ENCODE results near the gene PCARE. TPM values are rescaled to one million over a fixed set of nuclear protein-coding genes. Genes with fewer than 3 reads are reported as not detected.

Gene PCARE
- total and polyA plus RNA-seq, 4 donors: 0.01 to 0.09 (median 0.04) TPM; not detected in 1

DNA sequence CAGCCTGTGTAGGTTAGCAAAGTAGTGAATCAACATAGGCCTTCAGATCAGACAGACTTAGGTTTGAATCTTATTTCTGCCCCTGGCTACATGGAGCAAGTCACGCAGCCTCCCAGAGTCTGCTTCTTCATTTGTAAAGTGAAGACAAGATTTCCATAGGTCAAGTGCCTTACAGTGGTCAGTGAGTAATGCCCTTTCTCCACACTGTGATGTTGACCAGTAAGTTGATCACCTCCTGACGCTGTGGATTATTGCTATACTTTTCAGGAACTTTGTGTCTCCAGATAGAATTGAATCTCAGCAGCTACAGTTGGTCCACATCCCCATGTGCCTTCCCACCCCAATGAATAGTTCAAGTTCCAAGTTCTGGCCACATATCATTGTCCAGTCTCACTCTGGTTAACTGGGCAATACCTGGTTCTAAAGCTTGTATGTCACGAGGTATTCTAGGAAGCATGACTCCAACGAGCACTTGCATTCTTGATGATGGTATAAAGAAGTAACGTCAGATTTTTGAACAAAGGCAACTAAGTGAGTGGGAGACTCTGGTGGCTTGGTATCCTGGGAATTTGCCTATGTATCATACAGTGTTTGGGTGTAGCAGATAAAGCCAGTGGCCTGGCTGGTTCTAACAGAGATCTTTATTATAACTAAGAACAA, 38.8 kb upstream of the PCARE start:
- 82 to 89% methylated on average over 5 of the region's 5 CpGs for WGBS, 2 donors
- Histone ChIP-seq H3K27me3 (ENCODE audit: control insufficient read depth in 3 of 3, insufficient read depth in 3 of 3, low read length in 2 of 3) (peaks cover 0 to 9% (median 0%) of the 10 kb centered on the region in 3 donors), H3K27ac (ENCODE audit: low read depth in 1 of 2, low read length in 1 of 2) (no peak overlapping the region), H3K36me3 (ENCODE audit: control insufficient read depth in 4 of 4, insufficient read depth in 4 of 4, low read length in 4 of 4) (no peaks in the 10 kb centered on the region), H3K9ac (ENCODE audit: insufficient read depth in 1 of 2, low read length in 2 of 2) (no peak overlapping the region), H3K9me3 (ENCODE audit: control insufficient read depth in 4 of 4, insufficient read depth in 3 of 4, low read length in 3 of 4) (no peaks in the 10 kb centered on the region), H3K4me3 (no peak overlapping the region), H3K4me1 (ENCODE audit: control insufficient read depth in 5 of 5, insufficient read depth in 5 of 5, low read length in 5 of 5) (peaks cover 0 to 13% (median 3%) of the 10 kb centered on the region in 5 donors)
- no peak for DNase-seq
- no peak for ATAC-seq (ENCODE audit: insufficient read depth, low FRiP score)
- no peak for TF ChIP-seq CTCF (IDR thresholded peaks at IDR 0.05; ENCODE audit: control extremely low read depth, extremely low read depth)

- TF ChIP-seq CTCF (IDR thresholded peaks at IDR 0.05; ENCODE audit: control extremely low read depth, extremely low read depth): no peak
- no peaks in the 10 kb centered on the region for H3K9me3 ChIP-seq (ENCODE audit: control insufficient read depth in 4 of 4, insufficient read depth in 3 of 4, low read length in 3 of 4)
- H3K4me1 ChIP-seq (ENCODE audit: control insufficient read depth in 5 of 5, insufficient read depth in 5 of 5, low read length in 5 of 5): peaks cover 0 to 13% (median 0%) of the 10 kb centered on the region in 5 donors
- DNase-seq: no peak
- no peaks in the 10 kb centered on the region for H3K36me3 ChIP-seq (ENCODE audit: control insufficient read depth in 4 of 4, insufficient read depth in 4 of 4, low read length in 4 of 4)
- no peak overlapping the region for H3K9ac ChIP-seq (ENCODE audit: insufficient read depth in 1 of 2, low read length in 2 of 2)
- ATAC-seq (ENCODE audit: insufficient read depth, low FRiP score): no peak
- no peak overlapping the region for H3K4me3 ChIP-seq
- no peak overlapping the region for H3K27ac ChIP-seq (ENCODE audit: low read depth in 1 of 2, low read length in 1 of 2)
- peaks cover 0 to 9% (median 0%) of the 10 kb centered on the region in 3 donors for H3K27me3 ChIP-seq (ENCODE audit: control insufficient read depth in 3 of 3, insufficient read depth in 3 of 3, low read length in 2 of 3)
These were observed 38.1 kb upstream of the PCARE start for GRCh38 chr2:29112379-29112778.

- WGBS, 2 donors: 73 to 90% methylated on average over 4 of the region's 4 CpGs
- Histone ChIP-seq H3K9ac (ENCODE audit: insufficient read depth in 1 of 2, low read length in 2 of 2) (no peak overlapping the region), H3K36me3 (ENCODE audit: control insufficient read depth in 4 of 4, insufficient read depth in 4 of 4, low read length in 4 of 4) (no peaks in the 10 kb centered on the region), H3K27ac (ENCODE audit: low read depth in 1 of 2, low read length in 1 of 2) (peak overlapping the region in 1 of 2 donors; percentile 26), H3K27me3 (ENCODE audit: control insufficient read depth in 3 of 3, insufficient read depth in 3 of 3, low read length in 2 of 3) (peaks cover 0 to 4% (median 0%) of the 10 kb centered on the region in 3 donors), H3K9me3 (ENCODE audit: control insufficient read depth in 4 of 4, insufficient read depth in 3 of 4, low read length in 3 of 4) (no peaks in the 10 kb centered on the region), H3K4me1 (ENCODE audit: control insufficient read depth in 5 of 5, insufficient read depth in 5 of 5, low read length in 5 of 5) (peaks cover 0 to 9% (median 0%) of the 10 kb centered on the region in 5 donors), H3K4me3 (no peak overlapping the region)
- ATAC-seq (ENCODE audit: insufficient read depth, low FRiP score) (no peak), DNase-seq (no peak)
- TF ChIP-seq CTCF (IDR thresholded peaks at IDR 0.05; ENCODE audit: control extremely low read depth, extremely low read depth): no peak
These were observed 36.7 kb upstream of the PCARE start for GRCh38 chr2:29110916-29111535.

Measured in lung (tissue), 12 donors.